Activated CD4-positive, CD25-positive, alpha-beta regulatory T cell treated with anti-CD3 and anti-CD28 coated beads, Interleukin-2, amount 50 U/mL, for 24 hours (primary cell): Measurements from ENCODE around the gene ZNF79.
"Not testable (repeated sequence)": the region's sequence is repeated elsewhere in the genome, so short reads cannot be mapped to it uniquely, and the experiment has no call there.

Source experiments
- ATAC-seq, 2 donors: fragments of 150-1000 bp; cut with Tn5 transposase; one replicate each; pipeline ENCODE4 v1.10.0; 2021; ENCODE audit warnings: mild to moderate bottlenecking in 1 of 2, moderate library complexity in 1 of 2

The ZNF79 gene

DNA sequence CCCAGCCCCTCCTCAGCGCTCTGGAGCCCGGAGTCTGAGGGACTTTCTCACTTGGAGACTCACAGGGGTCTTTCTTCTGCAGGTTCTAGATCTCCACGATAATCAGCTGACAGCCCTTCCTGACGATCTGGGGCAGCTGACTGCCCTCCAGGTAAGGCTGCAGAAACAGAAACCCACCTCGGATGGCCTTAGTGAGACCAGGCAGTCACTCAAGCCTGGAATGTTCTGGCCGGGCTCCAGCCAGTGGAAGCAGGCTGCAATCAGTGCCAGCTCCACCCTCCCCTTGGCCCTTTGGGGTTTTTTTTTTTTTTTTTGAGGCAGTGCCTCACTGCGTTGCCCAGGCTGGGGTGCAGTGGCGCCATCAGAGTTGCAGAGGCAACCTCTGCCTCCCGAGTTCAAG, 34.7 kb downstream of the ZNF79 start:
- no peak for ATAC-seq

DNA sequence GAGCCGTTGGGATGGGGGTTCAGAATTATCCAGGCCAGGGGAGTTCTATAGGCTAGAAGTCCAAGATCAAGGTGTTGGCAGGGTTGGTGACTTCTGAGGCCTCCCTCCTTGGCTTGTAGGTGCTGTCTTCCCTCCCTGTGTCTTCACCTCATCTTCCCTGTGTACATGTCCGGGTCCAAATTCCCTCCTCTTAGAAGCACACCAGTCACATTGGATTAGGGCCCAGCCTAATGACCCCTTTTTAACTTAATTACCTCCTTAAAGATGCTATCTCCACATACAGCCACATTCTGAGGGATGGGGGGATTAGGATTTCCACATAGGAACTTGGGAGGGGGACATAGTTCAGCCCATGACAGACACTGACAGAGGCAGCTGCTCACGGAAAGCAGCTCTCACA, 39.2 kb downstream of the ZNF79 start:
- no peak for ATAC-seq

DNA sequence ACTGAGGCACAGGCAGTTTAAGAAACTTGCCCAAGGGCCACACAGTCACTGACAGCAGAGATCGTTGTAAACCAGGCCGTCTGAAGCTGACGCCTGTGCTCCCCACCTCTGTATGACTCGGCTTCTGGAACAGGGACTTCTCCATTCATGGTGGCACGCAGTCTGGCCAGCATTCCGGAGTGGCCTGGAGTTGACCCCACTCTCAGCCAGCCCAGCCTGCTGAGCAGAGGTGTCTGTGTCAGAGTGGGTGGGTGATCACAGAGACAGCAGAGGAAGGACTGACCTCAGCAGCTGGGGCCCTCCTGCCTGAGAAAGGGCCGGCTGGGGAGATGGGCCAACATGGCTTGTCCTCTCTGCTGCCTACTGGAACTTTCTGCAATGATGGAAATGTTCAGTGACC, 39.7 kb downstream of the ZNF79 start:
- no peak for ATAC-seq

DNA sequence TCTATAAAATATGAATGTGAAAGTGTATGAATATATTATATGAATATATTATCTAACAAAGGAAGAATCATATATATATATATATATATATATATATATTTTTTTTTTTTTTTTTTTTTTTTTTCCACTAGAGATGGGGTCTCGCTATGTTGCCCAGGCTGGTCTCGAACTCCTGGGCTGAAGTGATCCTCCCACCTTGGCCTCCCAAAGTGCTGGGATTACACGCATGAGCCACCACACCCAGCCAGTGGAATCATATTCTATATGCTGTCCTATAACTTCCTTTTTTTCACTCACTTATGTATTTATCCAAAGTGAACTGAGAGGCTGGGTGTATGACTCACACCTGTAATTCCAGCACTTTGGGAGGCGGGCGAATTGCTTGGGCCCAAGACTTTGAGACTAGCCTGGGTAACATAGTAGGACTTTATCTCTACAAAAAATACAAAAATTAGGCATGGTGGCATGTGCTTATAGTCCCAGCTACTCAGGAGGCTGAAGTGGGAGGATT, 42.3 kb downstream of the ZNF79 start:
- not testable (repeated sequence) for ATAC-seq

DNA sequence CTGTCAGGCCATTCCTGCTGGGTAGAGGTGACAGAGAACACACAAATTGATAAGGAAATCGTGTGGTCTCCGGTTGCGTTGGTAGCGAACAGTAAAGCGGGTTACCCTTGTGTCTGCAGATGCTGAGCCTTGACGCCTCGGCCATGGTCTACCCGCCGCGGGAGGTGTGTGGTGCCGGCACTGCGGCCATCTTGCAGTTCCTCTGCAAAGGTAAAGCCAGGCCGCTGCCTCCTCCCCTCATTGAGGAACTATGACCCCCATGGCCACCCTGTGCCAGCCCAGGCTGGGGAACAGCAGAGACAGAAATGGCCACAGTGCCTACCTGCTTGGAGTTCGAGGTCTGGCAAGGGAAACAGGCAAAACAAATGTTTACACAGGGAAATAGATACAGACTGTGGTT, 43.4 kb downstream of the ZNF79 start:
- no peak for ATAC-seq

DNA sequence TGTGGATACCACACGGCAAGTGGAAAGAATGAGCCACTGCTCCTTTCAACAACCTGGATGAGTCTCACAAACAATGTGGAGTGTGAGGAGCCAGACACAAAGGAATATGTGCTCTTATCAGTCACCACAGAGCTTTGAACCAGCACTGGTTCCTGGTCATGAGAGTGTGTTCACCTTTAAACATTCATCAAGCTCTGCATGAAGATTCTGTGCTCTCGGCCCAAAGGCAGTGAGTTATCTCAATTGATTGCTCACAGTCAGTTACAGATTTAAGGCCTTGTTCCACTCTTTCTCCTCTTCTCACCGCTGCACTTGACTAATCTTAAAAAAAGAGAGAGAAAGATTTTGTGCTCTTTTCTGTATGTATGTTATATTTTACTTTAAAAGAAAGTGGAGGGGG, 46.5 kb downstream of the ZNF79 start:
- no peak for ATAC-seq

DNA sequence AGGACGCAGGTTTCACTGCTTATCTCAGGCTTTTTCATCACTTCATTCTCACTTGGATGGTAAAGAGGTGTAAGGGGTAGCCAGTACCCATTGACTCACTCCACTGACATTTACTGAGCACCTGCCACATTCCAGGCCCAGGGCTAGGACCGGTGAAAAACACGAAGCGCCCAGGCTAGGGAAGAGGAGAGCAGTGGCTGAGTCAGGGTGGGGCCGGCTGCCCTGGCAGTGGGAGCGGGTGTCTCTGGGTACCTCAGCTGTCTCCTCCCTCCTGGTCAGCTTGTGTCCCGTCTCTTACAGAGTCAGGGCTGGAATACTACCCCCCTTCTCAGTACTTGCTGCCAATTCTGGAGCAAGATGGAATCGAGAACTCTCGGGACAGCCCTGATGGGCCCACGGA, 49.3 kb downstream of the ZNF79 start:
- no peak for ATAC-seq

DNA sequence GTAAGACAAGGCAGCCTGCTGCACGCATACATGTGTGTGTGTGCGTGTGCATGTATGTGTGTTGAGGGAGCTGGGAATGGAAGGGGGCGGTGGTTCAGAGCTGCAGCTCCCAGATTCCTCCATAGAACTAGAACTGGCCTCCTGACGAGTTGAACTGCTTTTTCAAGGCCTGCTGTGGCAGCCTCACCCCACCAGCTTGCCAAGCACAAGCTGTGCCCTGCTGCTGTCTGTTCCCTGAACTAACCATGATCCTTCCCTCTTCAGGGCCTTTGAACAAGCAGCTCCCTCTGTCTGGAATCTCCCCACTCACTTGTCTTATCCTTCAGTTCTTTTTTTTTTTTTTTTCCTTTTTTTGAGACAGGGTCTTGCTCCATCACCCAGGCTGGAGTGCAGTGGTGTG, 49.8 kb downstream of the ZNF79 start:
- no peak for ATAC-seq

DNA sequence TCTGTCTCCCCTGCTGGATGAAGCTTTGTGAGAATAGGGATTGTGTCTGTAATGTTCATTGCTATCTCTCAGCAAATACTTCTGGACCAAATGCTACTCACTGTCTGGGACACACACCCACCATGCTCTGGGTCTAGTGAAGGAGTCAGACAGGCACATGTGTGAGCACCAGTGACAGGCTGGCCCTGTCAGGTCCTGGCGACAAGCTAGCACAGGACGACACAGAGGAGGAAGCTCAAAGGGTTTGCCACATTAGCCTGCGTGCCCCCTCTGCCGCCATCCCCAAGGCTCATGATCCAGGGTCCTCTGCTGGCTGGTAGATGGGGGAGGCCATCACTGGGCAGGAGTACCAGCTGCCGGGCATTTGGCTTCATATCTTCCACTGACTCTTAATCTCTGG, 50.4 kb downstream of the ZNF79 start:
- ATAC-seq: no peak

DNA sequence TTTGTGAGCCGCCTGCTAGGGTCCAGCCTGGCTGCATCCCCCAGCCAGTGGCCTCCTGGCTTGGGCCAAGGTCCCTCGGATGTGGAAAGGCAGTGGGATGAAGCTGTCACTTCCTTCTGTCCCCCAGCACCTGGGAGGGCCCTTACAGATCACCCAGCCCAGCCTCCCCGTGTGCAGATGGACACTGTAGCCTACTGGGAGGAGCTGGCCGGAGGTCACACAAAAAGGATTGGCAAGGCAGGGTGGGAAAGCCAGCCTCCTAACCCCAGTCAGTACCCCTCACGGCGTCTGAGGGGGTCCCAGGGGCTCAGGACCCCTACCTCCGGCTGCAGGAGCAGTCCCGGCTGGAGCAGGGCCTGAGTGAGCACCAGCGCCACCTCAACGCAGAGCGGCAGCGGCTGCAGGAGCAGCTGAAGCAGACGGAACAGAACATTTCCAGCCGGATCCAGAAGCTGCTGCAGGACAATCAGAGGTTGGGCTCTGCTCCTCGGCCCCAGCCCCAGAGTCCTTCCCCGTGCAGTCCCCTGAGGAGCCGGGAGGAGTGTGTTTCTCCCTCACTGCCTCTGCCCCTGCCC, 55.4 kb downstream of the ZNF79 start:
- ATAC-seq: no peak

DNA sequence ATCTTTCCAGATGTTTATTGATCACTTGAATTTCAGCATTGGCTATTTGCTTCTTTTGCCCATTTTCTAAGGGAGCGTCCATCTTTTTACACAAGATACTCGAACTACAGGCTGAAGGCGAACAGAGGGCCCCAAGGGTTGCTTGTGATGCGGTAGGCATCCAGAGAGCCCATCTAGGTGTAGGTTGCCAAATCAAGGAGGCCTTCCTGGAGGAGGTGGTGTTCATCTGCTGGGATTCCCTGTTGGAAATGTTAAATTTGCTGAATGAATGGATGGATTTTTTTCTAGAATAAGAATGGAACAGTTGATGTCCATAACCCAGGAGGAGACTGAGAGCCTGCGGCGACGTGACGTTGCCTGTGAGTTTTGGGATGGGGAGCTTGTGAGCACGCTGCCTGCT, 58.5 kb downstream of the ZNF79 start:
- ATAC-seq: no peak

DNA sequence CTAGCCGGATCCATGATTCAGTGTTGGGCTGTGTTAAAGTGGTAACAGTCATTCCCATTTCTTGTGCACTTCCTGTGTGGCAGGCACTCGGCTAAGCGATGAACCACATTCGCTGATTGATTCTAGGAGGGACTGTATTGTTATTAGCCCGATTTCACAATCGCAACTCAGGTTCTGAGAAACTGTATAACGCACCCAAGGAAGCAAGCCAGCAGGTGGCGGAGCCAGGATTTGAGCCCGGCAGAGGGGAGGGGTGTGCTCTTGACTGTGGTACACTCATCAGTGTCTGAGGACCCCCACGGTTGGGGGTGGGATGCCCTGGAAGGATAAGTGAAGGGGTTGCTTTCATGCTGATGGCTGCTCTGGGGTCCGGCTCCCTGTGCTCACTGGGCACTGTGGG, 61.8 kb downstream of the ZNF79 start:
- no peak for ATAC-seq

DNA sequence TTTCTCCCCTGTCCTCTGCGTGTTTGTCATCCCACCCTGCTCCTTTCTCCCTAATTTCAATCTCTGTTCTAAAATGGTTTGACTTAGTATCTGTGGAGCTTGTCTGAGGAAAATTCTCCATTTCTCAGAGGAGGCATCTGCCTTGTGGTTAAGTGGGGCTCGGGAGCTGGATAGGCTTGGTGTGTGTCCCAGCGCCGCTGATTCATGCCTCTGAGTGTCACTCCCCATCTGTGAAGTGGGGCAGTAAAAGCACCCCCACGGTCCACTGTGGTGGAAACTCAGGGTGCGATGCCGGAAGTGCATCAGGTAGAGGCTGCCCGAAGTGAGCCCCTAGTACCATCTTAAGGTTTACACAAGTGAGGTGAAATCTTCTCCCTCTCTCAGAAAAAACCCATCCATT, 64.8 kb downstream of the ZNF79 start:
- ATAC-seq: no peak

DNA sequence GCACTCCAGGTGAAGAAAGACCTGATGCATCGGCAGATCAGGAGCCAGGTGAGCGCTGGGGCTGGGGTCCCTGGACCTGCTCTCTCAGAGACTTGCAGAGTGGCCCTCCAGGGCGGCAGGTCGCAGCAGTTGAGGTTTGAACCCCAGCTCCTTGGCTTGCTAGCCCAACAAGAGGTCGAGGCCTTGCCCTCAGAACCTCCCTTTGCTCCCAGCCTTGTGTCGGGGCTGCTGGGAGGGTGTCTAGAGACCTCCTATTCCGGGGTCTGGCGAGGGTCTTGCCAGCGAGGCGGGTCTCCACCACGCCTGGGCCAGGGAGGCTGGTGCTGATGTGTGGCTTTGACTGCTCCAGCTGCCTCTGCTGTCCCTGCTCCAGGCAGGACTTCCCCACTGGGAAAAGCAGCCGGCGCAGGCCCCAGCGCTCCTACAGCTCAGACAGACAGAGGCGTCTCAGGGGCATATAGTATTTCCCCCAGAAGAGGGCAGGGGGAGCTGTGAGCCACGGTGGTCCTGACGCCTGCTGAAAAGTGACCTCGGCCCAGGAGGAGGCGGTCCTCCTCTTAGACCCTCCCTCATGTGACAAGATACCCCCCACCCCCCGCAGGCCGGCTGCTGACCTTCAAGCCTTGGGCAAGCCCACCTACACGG, 65.4 kb downstream of the ZNF79 start:
- ATAC-seq: no peak

DNA sequence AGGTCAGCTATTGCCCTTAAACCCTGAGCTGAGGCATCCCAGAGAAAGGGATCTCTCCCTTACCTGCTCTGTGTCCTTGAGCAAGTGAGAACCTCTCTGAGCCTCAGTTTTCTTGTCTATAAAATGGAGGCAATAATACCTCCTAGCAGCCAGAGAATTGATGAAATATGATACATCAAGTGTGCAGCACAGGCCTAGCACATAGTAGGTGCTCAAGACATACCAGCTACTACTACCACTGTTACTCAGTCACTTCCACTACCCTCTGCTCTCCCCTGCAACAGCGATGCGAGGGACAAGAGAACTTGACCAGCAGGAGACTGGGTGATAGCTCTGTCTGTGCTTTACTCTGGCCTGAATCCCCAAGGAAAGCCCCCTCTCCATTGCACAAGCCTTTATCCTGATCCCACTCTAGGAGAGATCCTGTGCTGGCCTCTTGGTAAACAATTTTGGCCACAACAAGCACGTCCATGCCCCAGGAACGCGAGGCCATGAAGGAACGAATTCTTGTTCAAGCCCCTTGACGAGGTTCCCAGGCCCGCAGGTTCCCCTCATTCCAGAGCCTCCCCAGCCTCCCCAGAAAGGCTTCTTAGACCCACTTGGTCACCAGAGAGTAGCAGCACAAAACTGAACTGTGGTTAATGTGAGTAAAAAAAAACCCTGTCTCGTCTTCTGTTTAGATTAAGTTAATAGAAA, 66.5 kb downstream of the ZNF79 start:
- no peak for ATAC-seq

DNA sequence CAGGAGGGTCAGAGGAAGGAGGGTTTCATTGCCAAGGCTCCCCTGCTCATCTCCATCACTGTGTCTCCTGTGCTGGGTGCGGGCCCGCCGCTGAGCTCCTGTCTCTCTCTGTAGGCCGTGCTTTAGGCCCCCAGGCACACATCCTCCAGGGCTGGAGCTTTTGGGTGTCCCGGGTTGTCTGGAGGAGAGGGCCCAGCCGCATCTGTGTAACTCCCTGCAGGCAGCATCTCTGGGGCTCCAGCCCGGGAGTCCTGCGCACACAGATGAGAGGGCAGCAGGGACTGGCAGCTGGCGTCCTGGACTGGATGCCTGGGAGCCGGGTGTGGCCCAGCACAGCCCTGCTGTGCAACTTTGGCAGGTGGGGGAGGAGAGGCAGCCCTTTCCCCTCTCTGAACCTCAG, 67.3 kb downstream of the ZNF79 start:
- no peak for ATAC-seq

DNA sequence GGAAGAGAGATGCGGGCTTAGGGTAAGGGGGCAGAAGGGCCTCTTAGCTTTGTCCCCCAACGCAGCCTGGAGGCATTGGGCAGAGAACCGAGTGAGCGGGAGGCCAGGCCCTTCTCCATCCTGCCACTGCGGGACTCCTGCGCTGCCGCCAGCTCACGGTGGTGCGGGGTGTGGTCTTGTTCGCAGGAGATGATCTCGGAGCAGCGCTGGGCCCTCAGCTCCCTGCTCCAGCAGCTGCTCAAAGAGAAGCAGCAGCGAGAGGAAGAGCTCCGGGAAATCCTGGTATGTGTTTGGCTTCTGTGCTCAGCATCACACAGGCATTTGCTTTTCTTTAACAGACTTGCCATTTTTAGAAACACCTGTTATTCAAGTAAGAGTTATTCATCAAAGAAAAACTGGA, 68.4 kb downstream of the ZNF79 start:
- no peak for ATAC-seq

DNA sequence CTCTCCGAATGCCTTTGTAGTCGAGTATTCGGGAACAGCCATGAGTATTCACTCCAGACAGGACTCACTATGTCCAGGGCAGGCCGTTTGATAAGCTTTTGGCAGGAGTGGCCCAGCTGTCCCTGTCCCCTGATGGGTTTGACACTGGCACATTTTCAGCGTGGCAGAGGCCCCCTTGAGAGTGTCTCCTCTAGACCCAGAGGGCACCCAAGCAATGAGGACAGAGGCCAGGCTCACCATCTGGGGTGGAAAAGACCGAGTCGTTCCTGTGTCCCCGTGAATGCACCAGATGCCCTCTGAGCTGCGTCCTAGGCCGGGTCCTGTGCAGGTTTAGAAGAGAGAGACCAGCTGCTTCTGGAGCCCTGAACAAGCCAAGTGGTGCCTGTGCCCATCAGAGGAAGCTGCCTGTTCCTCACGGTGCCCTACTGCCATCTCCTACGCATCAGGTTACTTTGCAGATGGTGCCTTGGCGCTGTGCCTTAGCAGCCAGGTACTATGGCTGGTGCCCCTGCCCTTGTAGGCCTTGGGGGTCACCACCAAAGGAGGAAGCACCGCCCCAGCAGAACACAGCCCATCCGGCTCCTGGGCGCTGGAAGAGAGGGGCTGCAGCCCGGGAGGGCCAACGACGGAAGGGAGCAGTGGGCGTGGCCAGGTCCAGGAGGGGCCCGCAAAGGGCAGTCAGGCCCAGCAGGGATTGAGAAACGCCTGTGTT, 69.6 kb downstream of the ZNF79 start:
- ATAC-seq: no peak

DNA sequence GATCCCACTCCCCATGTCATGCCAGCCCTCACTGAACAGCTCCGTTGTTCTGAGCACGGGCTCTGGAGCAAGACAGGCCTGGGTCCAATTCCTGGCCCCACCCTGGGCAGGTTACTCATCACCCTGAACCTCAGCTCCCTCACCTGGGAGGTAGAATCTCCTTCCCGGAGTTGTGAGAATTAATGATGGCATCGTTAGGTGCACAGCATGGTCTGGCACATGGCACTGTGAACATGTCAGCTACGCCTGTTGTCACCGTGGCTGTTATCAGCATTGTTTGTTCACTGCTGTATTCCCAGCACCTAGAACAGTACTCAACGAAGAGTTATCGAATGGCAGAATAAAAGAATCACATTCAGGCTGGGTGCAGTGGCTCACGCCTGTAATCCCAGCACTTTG, 70.1 kb downstream of the ZNF79 start:
- ATAC-seq: no peak
